OCI-LY1 (cell line): ENCODE data around the gene TENM4.

Source experiments
- H2AFZ ChIP-seq: fragments of 200-600 bp; sonication (generic), shearing (Covaris generic); 2 replicates; pipeline ENCODE4 v1.6.0; 2014; ENCODE audit warnings: antibody characterized with exemption, mild to moderate bottlenecking, low read length
- H3F3A ChIP-seq: fragments of 200-600 bp; sonication (generic), shearing (Covaris generic); 2 replicates; pipeline ENCODE4 v1.6.0; 2014; ENCODE audit warnings: mild to moderate bottlenecking, antibody characterized with exemption, low read length, moderate library complexity; ENCODE audit not compliant: insufficient read depth
- H3K27ac ChIP-seq: fragments of 200-600 bp; sonication (generic); 2 replicates; pipeline ENCODE4 v1.5.1; 2014; ENCODE audit warnings: low read length, mixed run types, mild to moderate bottlenecking, low read depth; ENCODE audit not compliant: poor library complexity, severe bottlenecking
- H3K27me3 ChIP-seq: fragments of 200-600 bp; sonication (generic); 2 replicates; pipeline ENCODE4 v1.6.0; 2014; ENCODE audit warnings: antibody characterized with exemption, mild to moderate bottlenecking, low read length, moderate library complexity; ENCODE audit not compliant: insufficient read depth
- H3K36me3 ChIP-seq: fragments of 200-600 bp; sonication (generic); 2 replicates; pipeline ENCODE4 v1.6.1; 2014; ENCODE audit warnings: mild to moderate bottlenecking, antibody characterized with exemption, low read length, moderate library complexity, mixed read lengths; ENCODE audit not compliant: insufficient read depth
- H3K4me1 ChIP-seq: fragments of 200-600 bp; sonication (generic); 2 replicates; pipeline ENCODE4 v1.5.1; 2014; ENCODE audit warnings: mild to moderate bottlenecking, low read length, moderate library complexity; ENCODE audit not compliant: insufficient read depth, severe bottlenecking
- H3K4me2 ChIP-seq: fragments of 200-600 bp; sonication (generic), shearing (Covaris generic); 2 replicates; pipeline ENCODE4 v1.6.1; 2014; ENCODE audit warnings: low read length
- H3K4me3 ChIP-seq: fragments of 200-600 bp; sonication (generic); 2 replicates; pipeline ENCODE4 v1.5.1; 2014; ENCODE audit warnings: low read length, low read depth, mild to moderate bottlenecking, mixed read lengths; ENCODE audit not compliant: poor library complexity, severe bottlenecking
- H3K79me2 ChIP-seq: fragments of 200-600 bp; shearing (Covaris generic); 2 replicates; pipeline ENCODE4 v1.6.1; 2016; ENCODE audit warnings: mixed run types, low read length, mixed read lengths; ENCODE audit not compliant: insufficient read depth
- H3K9ac ChIP-seq: fragments of 200-600 bp; sonication (generic), shearing (Covaris generic); 2 replicates; pipeline ENCODE4 v1.6.1; 2014; ENCODE audit warnings: mild to moderate bottlenecking, low read length, mixed read lengths
- H3K9me2 ChIP-seq: fragments of 200-600 bp; sonication (generic), shearing (Covaris generic); 2 replicates; pipeline ENCODE4 v1.6.1; 2014; ENCODE audit warnings: low read depth, mild to moderate bottlenecking, low read length, mixed read lengths
- H3K9me3 ChIP-seq: fragments of 200-600 bp; shearing (Covaris generic); 2 replicates; pipeline ENCODE4 v1.6.1; 2014; ENCODE audit warnings: low read length, mixed read lengths
- H4K20me1 ChIP-seq: fragments of 200-600 bp; sonication (generic), shearing (Covaris generic); 2 replicates; pipeline ENCODE4 v1.6.0; 2016; ENCODE audit warnings: mild to moderate bottlenecking, low read length; ENCODE audit not compliant: insufficient read depth
- CTCF ChIP-seq: fragments of 200-600 bp; sonication (generic), shearing (Covaris generic); IDR thresholded peaks from 2 replicates; pipeline ENCODE4 v1.5.1; 2017; ENCODE audit warnings: mild to moderate bottlenecking, antibody characterized with exemption, low read length, moderate library complexity, mixed read lengths
- EZH2 ChIP-seq: fragments of 200-600 bp; sonication (generic), shearing (Covaris generic); IDR thresholded peaks from 2 replicates; pipeline ENCODE4 v1.8.0; 2017; ENCODE audit warnings: borderline replicate concordance, mixed run types, mild to moderate bottlenecking, antibody characterized with exemption, low read length, moderate library complexity, mixed read lengths

TENM4 gene

GRCh38 chr11:79139900-79140299, 300.9 kb downstream of the TENM4 start:
- no peaks in the 10 kb centered on the region for H3K27me3 ChIP-seq
- H3F3A ChIP-seq, result no peaks in the 10 kb centered on the region
- H3K4me2 ChIP-seq, result no peak overlapping the region
- no peak overlapping the region for H3K27ac ChIP-seq
- TF ChIP-seq CTCF (no peak), EZH2 (no peak)
- no peaks in the 10 kb centered on the region for H3K9me2 ChIP-seq
- no peaks in the 10 kb centered on the region for H3K79me2 ChIP-seq
- H3K9me3 ChIP-seq, result no peaks in the 10 kb centered on the region
- no peaks in the 10 kb centered on the region for H3K4me1 ChIP-seq
- H3K36me3 ChIP-seq, result no peaks in the 10 kb centered on the region
- H3K9ac ChIP-seq, result no peak overlapping the region
- no peaks in the 10 kb centered on the region for H4K20me1 ChIP-seq
- H2AFZ ChIP-seq, result no peak overlapping the region
- H3K4me3 ChIP-seq, result no peak overlapping the region

GRCh38 chr11:79129702-79130101, 311.1 kb downstream of the TENM4 start:
- H3K79me2 ChIP-seq, result no peaks in the 10 kb centered on the region
- H3K4me3 ChIP-seq, result no peak overlapping the region
- H3K36me3 ChIP-seq, result no peaks in the 10 kb centered on the region
- H3F3A ChIP-seq, result no peaks in the 10 kb centered on the region
- no peaks in the 10 kb centered on the region for H4K20me1 ChIP-seq
- no peak overlapping the region for H3K9ac ChIP-seq
- TF ChIP-seq EZH2 (no peak), CTCF (no peak)
- no peaks in the 10 kb centered on the region for H3K4me1 ChIP-seq
- H3K4me2 ChIP-seq, result no peak overlapping the region
- no peak overlapping the region for H3K27ac ChIP-seq
- H2AFZ ChIP-seq, result no peak overlapping the region
- H3K9me2 ChIP-seq, result no peaks in the 10 kb centered on the region
- H3K9me3 ChIP-seq, result no peaks in the 10 kb centered on the region
- no peaks in the 10 kb centered on the region for H3K27me3 ChIP-seq

- Histone ChIP-seq H3K9me3 (no peaks in the 10 kb centered on the region), H3K27ac (no peak overlapping the region), H3K4me1 (no peaks in the 10 kb centered on the region), H3K4me2 (no peak overlapping the region), H3K9me2 (no peaks in the 10 kb centered on the region), H4K20me1 (no peaks in the 10 kb centered on the region), H3K9ac (no peak overlapping the region), H3K27me3 (no peaks in the 10 kb centered on the region), H3K79me2 (no peaks in the 10 kb centered on the region), H3F3A (no peaks in the 10 kb centered on the region), H2AFZ (no peak overlapping the region), H3K36me3 (no peaks in the 10 kb centered on the region), H3K4me3 (no peak overlapping the region)
- TF ChIP-seq EZH2, result no peak
- TF ChIP-seq CTCF, result no peak
Measured at GRCh38 chr11:79128291-79128690, 312.5 kb downstream of the TENM4 start.
